Mucosa of descending colon (tissue), 3 donors: Measurements from ENCODE around the gene PAX8. TPM values are rescaled to one million over a fixed set of nuclear protein-coding genes. Genes with fewer than 3 reads are reported as not detected.

Source experiments
- ATAC-seq: fragments of 200-7000 bp; cut with Tn5 transposase; one replicate; pipeline ENCODE4 v1.9.1; 2020; ENCODE audit warnings: mild to moderate bottlenecking, moderate library complexity
- DNase-seq, 3 donors: peaks; one replicate each; pipeline ENCODE4 v3.0.0-alpha.2; 2020
- H3K36me3 ChIP-seq: fragments of 200-600 bp; one replicate; pipeline ENCODE4 v1.8.0; 2021; ENCODE audit warnings: low read depth, mild to moderate bottlenecking
- H3K4me1 ChIP-seq: fragments of 200-600 bp; one replicate; pipeline ENCODE4 v1.8.0; 2021; ENCODE audit warnings: low read depth, mild to moderate bottlenecking
- H3K4me3 ChIP-seq: fragments of 200-600 bp; one replicate; pipeline ENCODE4 v1.8.0; 2021; ENCODE audit warnings: mild to moderate bottlenecking
- H3K9me3 ChIP-seq: fragments of 200-600 bp; one replicate; pipeline ENCODE4 v1.8.0; 2021; ENCODE audit warnings: mild to moderate bottlenecking
- intact Hi-C, 2 donors: fragments of 100-400 bp; cut with DNase I in 1 of 2; cut with micrococcal nuclease in 1 of 2; formaldehyde crosslinking; loops; one replicate each; pipeline versions ENCODE4 v1.11.0 to v1.11.1; 2022; cut with DNase I, micrococcal nuclease
- total RNA-seq, 3 donors: library from RNA; stranded (reverse); fragmentation: NEBNext Ultra II Directional in 2 of 3; extraction: Animal tissue kit (Norgen Biotek cat#: 25700) in 2 of 3; gene quantifications; one replicate each; pipeline versions ENCODE4 v1.2.1 to v1.2.4, GENCODE V29; 2021 to 2023
- TF ChIP-seq, protein P1 (sequence below): fragments of 200-600 bp; IDR thresholded peaks from one replicate; pipeline ENCODE4 v1.8.0; 2022; ENCODE audit warnings: antibody characterized with exemption, mild to moderate bottlenecking
- donor health status: DM: no; HTN: no; CAD: no; lungs with moderate emphysema.
- donor health status: DM: no; HTN: no; CAD: no.
- donor health status: DM: no; HTN: yes; CAD: no.

The PAX8 gene
- total RNA-seq, 3 donors from 2014 or later, result 0.82 to 6.2 (median 4.8) TPM

DNA sequence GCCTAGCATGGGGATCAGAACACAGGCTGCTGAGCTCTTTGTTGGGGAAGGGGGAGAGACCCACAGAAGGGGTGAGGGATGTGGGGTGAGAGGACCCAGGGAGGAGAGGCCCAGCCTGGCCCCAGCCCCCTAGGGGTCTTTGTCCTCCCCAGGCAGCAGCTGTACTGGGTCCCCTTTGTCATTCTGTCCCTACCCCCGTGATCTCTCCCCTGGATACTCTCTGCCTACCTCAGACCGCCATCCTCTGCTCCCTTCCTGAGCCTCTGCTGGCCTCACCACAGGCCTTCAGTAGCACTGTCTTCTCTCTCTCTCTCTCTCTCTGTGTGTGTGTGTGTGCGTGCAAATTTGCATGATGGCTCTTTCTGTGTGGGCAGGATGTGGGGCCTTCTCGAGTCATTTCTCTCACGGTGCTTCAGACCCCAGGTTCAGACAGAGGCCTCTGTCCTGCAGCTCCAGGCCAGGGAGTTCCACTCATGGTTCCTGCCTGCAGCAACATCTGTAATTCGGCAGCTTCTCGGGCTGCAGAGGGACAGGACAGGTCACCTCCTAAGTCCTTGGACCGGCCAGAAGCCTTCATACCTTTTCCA, 103.6 kb downstream of the PAX8 start:
- DNase-seq (peak in 2 of 3 donors; percentile 64), ATAC-seq (peak; percentile 79)
- TF ChIP-seq, protein P1, sequence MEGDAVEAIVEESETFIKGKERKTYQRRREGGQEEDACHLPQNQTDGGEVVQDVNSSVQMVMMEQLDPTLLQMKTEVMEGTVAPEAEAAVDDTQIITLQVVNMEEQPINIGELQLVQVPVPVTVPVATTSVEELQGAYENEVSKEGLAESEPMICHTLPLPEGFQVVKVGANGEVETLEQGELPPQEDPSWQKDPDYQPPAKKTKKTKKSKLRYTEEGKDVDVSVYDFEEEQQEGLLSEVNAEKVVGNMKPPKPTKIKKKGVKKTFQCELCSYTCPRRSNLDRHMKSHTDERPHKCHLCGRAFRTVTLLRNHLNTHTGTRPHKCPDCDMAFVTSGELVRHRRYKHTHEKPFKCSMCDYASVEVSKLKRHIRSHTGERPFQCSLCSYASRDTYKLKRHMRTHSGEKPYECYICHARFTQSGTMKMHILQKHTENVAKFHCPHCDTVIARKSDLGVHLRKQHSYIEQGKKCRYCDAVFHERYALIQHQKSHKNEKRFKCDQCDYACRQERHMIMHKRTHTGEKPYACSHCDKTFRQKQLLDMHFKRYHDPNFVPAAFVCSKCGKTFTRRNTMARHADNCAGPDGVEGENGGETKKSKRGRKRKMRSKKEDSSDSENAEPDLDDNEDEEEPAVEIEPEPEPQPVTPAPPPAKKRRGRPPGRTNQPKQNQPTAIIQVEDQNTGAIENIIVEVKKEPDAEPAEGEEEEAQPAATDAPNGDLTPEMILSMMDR, result no peak
- Histone ChIP-seq H3K4me1 (peaks cover 7% of the 10 kb centered on the region), H3K36me3 (no peaks in the 10 kb centered on the region), H3K4me3 (no peak overlapping the region), H3K9me3 (no peaks in the 10 kb centered on the region)
- intact Hi-C loops, result no loop called here

DNA sequence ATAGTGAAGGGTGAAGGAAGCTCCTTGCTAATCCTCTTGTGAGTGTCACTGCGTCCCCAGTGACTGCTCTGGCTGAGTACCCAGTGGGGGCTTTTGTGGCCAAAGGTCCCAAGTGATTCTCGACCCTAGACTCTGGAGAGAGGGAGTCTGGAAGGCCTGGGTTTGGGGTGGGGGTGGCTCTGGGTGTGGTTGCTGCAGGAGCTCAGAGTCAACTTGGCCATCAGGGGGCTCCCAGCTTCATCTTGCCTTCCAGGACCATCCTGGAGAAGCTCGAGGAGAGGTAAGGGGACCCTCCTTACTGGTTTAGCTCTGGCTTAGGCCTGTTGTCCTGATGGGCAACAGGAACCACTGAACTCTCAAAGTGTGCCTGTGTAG, 104.4 kb downstream of the PAX8 start:
- no peak for DNase-seq
- intact Hi-C loops, result no loop called here
- Histone ChIP-seq H3K9me3 (no peaks in the 10 kb centered on the region), H3K36me3 (no peaks in the 10 kb centered on the region), H3K4me1 (peaks cover 4% of the 10 kb centered on the region), H3K4me3 (no peak overlapping the region)
- peak; percentile 2 for ATAC-seq
- TF ChIP-seq, protein P1, result no peak

DNA sequence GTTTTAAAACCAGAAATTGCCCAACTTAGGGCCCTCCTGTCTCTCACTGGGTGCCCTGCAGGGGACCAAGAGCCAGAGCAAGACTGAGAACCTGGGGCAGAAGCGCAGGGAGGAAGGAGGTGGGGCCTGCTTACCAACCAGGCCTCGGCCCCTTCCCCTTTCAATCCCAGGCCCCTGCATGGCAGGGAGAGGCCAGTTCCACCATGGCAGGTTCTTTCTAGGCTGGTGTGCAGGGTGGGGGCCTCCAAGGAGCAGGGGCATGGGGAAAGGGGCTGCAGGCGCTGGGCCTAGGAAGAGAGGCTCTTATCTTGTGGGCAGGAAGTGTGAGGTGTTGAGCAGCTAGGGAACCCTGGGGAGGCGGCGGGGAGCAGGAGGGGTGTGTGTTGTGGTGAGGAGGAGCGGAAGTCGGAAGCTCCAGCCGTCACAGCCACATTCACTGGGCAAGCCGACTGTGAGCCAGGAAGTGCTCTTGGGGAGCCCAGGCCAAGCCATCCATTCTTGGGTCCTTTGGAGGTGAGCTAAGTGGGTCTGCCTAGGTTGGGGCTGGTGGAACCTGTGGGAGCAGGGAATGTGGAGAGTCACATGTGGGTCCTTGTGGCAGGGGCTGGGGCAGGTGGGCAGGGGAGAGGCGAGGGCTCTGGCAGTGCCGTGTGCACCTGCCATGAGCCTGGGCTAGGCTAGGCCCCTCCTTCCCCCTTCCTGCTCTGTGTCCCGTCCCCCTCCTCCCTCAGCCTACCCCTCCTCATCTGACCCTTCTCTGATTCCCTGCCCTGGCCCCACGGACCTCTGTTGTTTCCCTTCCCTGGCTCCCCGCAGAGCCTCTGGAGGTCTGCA, 105.0 kb downstream of the PAX8 start, which contains the start of gene PSD4:
PSD4 (plus strand) TSS at position 430 of the 834 bp plus-strand sequence. CDS start 8,486 bp downstream, outside the sequence.
- peak; percentile 67 to 93 (median 78) for DNase-seq
- peak; percentile 83 for ATAC-seq
- H3K4me3 ChIP-seq, result no peak within 1 kb of the TSS
- H3K9me3 ChIP-seq, result no peaks in the 10 kb centered on the region
- intact Hi-C loops, result no loop called here
- TF ChIP-seq, protein P1, result no peak
- peaks cover 4% of the 10 kb centered on the region for H3K4me1 ChIP-seq
- H3K36me3 ChIP-seq, result no peaks in the 10 kb centered on the region

DNA sequence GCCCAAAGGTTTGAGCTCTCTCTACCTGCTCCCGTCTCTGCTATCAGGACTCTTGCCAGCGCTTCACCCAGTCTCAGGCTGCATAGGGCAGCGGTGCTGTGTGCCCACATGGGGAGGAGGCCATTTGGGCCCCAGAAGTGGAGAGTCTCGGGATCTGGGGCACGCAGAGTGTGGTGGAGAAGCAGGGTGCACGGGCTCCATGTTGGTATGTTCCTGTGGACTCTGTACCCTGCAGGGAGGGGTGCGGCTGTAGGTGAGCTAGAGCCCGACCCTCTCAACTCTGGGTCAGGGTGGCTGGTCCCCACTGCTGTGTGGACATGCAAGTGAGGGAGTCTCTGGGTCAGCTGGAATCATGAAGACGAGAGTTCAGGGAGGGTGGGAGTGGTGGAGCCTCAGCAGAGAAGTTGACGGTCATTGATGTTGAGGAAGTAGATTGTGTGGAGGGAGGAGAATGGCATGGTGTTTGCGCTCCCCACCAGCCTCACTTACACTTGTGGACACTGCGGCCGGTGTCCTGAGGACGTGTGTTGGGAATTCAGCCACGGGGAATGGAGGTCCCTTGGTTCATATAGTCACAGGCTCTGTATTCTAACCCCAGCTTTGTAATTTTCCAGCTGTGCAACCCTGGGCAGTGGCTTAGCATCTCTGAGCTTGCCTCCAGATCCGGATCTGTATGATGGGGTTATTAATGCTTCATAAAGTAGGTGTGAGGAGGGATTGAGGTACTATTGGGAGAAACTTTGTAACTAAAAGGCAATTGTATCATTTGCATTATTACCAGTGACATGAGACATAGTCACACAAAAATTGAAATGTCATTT, 105.8 kb downstream of the PAX8 start:
- no peak overlapping the region for H3K4me3 ChIP-seq

More for the DNA sequence above, 105.8 kb downstream of the PAX8 start:
- no peaks in the 10 kb centered on the region for H3K9me3 ChIP-seq
- H3K4me1 ChIP-seq, result peaks cover 5% of the 10 kb centered on the region
- TF ChIP-seq, protein P1, result no peak
- DNase-seq (no peak), ATAC-seq (no peak)
- H3K36me3 ChIP-seq, result no peaks in the 10 kb centered on the region
- intact Hi-C loops, result no loop called here
